OCI-LY3 (cell line): ENCODE results near the gene MON2.

ENCODE experiments used
- H2AFZ ChIP-seq: fragments of 200-600, 300-600 bp; shearing (Covaris generic); 2 replicates; pipeline ENCODE4 v1.6.0; 2014; ENCODE audit warnings: antibody characterized with exemption, low read depth, low read length
- H3K27ac ChIP-seq: fragments of 200-600, 300-600 bp; sonication (generic); 2 replicates; pipeline ENCODE4 v1.5.1; 2014; ENCODE audit warnings: mild to moderate bottlenecking, low read length, moderate library complexity, mixed read lengths
- H3K27me3 ChIP-seq: fragments of 200-600, 300-600 bp; sonication (generic); 2 replicates; pipeline ENCODE4 v1.6.1; 2014; ENCODE audit warnings: low read depth, low read length, mixed read lengths
- H3K36me3 ChIP-seq: fragments of 200-600, 300-600 bp; sonication (generic); replicated peaks from 2 replicates; pipeline ENCODE3; 2014; ENCODE audit warnings: low read depth, low read length, mixed read lengths
- H3K4me1 ChIP-seq: fragments of 300-600, 200-600 bp; sonication (generic); 2 replicates; pipeline ENCODE4 v1.6.1; 2014; ENCODE audit warnings: low read length, mixed read lengths
- H3K4me2 ChIP-seq: fragments of 200-600, 300-600 bp; sonication (generic); 2 replicates; pipeline ENCODE4 v1.6.1; 2014; ENCODE audit warnings: low read length, mixed read lengths
- H3K4me3 ChIP-seq: fragments of 300-600, 200-600 bp; sonication (generic); 2 replicates; pipeline ENCODE4 v1.5.1; 2014; ENCODE audit warnings: antibody characterized with exemption, mild to moderate bottlenecking, low read length, moderate library complexity
- H3K79me2 ChIP-seq: fragments of 300-600, 200-600 bp; shearing (Covaris generic); 2 replicates; pipeline ENCODE4 v1.6.1; 2014; ENCODE audit warnings: mild to moderate bottlenecking, low read length, mixed read lengths
- H3K9ac ChIP-seq: fragments of 300-600, 200-600 bp; shearing (Covaris generic); 2 replicates; pipeline ENCODE4 v1.6.0; 2014; ENCODE audit warnings: mild to moderate bottlenecking, low read length, moderate library complexity
- H3K9me3 ChIP-seq: fragments of 200-600, 300-600 bp; shearing (Covaris generic); 2 replicates; pipeline ENCODE4 v1.6.1; 2014; ENCODE audit warnings: low read length, mixed read lengths; ENCODE audit not compliant: insufficient read depth
- H4K20me1 ChIP-seq: fragments of 200-600, 300-600 bp; sonication (generic); 2 replicates; pipeline ENCODE4 v1.6.1; 2016; ENCODE audit warnings: low read length, mixed read lengths; ENCODE audit not compliant: insufficient read depth
- EZH2phosphoT487 ChIP-seq: fragments of 200-600 bp; shearing (Covaris generic); IDR thresholded peaks from 2 replicates; pipeline ENCODE4 v1.6.1; 2018; ENCODE audit warnings: antibody characterized with exemption, mixed run types, low read depth
- TF ChIP-seq, protein P1 (sequence below): fragments of 200-600, 300-600 bp; sonication (generic); IDR thresholded peaks from 2 replicates; pipeline ENCODE4 v1.5.1; 2014; ENCODE audit warnings: antibody characterized with exemption, low read length, low read depth

The MON2 gene

DNA sequence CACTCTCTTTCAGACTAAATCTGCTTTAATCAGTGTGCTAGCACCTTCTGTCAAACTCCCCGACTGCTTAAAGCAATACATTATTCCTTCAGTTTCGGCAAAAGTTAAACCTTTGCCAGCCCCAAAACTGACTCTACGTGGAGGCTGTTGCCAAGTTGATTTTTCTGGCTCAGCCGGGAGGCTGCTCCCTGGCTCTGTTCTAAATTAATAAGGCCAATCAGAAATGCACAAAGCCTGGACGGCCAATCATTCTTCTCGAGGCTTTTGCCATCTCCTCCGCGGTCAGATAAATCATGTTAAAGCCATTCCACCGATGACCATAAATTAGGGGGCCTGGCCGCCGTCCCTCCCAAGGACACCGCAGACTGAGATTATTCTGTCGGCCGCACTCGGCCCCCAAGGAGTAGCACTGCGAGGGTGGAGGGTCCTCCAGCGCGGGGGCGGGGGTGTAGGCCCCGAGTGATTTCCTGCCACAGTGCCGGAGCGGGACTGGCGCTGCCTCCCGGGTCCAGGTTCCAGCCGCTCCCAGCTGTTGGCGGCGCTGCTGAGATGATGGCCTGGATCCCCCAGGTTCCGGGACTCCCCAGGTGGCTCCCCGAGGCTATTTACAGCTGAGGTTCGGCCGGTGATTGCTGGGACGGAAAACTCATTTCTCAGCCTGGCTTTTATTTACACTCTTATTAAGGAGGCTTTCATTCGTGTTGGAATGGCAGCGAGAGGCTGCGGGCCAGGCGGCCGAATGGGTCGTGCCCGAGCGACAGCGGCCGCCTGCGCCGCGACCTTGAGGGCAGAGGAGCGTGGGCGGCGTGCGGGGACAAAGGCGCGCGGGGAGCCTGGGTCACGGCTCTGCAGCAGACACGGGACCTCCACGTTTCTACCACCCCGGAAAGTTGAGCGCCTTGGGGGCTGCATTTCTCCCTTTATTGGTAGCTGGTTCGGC is 165.1 kb downstream of the MON2 start:
- Histone ChIP-seq H3K9me3 (no peaks in the 10 kb centered on the region), H3K4me3 (peak overlapping the region; percentile 82), H3K4me2 (peak overlapping the region; percentile 91), H3K9ac (peak overlapping the region; percentile 56), H3K4me1 (peaks cover 12% of the 10 kb centered on the region), H4K20me1 (no peaks in the 10 kb centered on the region), H3K27ac (no peak overlapping the region), H3K27me3 (peaks cover 22% of the 10 kb centered on the region), H3K36me3 (no peaks in the 10 kb centered on the region), H2AFZ (peak overlapping the region; percentile 79), H3K79me2 (no peaks in the 10 kb centered on the region)
- TF ChIP-seq, protein P1, sequence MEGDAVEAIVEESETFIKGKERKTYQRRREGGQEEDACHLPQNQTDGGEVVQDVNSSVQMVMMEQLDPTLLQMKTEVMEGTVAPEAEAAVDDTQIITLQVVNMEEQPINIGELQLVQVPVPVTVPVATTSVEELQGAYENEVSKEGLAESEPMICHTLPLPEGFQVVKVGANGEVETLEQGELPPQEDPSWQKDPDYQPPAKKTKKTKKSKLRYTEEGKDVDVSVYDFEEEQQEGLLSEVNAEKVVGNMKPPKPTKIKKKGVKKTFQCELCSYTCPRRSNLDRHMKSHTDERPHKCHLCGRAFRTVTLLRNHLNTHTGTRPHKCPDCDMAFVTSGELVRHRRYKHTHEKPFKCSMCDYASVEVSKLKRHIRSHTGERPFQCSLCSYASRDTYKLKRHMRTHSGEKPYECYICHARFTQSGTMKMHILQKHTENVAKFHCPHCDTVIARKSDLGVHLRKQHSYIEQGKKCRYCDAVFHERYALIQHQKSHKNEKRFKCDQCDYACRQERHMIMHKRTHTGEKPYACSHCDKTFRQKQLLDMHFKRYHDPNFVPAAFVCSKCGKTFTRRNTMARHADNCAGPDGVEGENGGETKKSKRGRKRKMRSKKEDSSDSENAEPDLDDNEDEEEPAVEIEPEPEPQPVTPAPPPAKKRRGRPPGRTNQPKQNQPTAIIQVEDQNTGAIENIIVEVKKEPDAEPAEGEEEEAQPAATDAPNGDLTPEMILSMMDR: peak; percentile 56
- TF ChIP-seq EZH2phosphoT487: no peak

DNA sequence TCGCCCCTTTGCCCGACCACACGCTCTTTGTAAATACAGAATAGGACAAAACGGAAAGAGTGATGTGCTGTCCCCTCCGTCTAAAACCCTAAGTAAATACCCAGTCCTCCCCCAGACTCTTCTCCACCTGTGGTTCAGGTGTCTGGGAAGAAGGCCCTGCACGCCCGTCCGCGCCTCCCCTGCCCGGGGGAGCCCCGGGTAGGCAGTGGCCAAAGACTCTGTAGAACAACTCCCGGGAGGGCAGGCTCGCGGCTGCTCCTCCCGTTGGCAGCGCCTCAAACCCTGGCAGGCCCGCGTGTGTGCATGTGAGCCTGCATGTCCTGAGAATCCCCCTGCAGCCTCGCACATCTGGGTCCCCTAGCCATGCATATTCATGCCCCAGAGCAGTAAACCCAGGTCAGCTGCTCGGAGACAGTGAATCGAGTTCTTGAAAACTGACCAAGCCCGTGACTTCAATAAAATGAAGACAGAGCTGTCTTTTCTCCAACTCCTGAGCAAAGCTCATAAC is 165.8 kb downstream of the MON2 start:
- no peak for TF ChIP-seq EZH2phosphoT487
- TF ChIP-seq, protein P1: no peak
- peak overlapping the region; percentile 56 for H3K9ac ChIP-seq
- H3K36me3 ChIP-seq: no peaks in the 10 kb centered on the region
- no peaks in the 10 kb centered on the region for H3K9me3 ChIP-seq
- peak overlapping the region; percentile 82 for H3K4me3 ChIP-seq
- peaks cover 22% of the 10 kb centered on the region for H3K27me3 ChIP-seq
- peak overlapping the region; percentile 91 for H3K4me2 ChIP-seq
- H2AFZ ChIP-seq: peak overlapping the region; percentile 79
- H3K27ac ChIP-seq: no peak overlapping the region
- H3K79me2 ChIP-seq: no peaks in the 10 kb centered on the region
- no peaks in the 10 kb centered on the region for H4K20me1 ChIP-seq
- peaks cover 12% of the 10 kb centered on the region for H3K4me1 ChIP-seq

DNA sequence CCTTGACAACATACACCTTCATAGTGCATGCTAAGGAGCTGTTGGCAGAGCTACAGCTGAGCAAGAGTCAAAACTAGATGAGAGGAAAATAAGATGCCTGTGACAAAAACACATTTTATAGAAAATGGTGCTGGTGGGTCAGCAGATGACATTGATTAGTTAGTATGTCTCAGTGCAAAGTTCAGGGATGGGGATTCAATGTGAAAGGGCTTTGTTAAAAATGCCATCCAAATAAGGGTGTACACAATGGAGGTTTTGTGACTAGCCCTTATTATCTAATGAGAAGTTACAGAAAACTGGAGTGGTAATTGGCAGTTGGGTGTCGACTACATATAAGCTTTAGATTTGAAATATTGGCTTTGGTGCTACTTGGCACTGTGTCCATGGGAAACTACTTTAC is 169.0 kb downstream of the MON2 start:
- no peak for TF ChIP-seq EZH2phosphoT487
- TF ChIP-seq, protein P1: no peak
- no peak overlapping the region for H3K27ac ChIP-seq

DNA sequence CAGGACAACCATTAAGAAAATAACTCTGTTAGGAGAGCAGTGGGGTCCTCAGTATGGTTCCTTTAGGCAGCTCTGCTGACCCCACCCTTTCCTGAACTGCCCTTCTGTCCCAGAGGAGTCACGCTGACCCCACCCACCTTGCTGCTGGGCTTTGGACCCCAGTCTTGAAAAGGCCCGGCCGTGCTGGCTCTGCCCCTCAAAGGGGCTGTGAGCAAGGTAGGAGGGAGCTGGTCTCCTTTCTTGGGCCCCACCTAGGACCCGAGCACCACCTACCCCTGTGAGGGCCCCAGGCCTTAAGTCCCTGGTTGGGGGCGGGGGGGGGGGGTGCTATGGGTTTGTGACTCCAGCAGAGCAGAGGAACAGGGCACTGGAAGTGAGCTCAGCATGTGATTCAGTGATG is 171.1 kb downstream of the MON2 start:
- Histone ChIP-seq H3K36me3 (no peaks in the 10 kb centered on the region), H2AFZ (no peak overlapping the region), H3K79me2 (no peaks in the 10 kb centered on the region), H3K27me3 (0 out of 2 replicates have a peak, but pooled peaks cover 5% of the 10 kb centered on the region), H4K20me1 (no peaks in the 10 kb centered on the region), H3K4me2 (no peak overlapping the region), H3K4me1 (peaks cover 29% of the 10 kb centered on the region), H3K4me3 (no peak overlapping the region), H3K9me3 (no peaks in the 10 kb centered on the region), H3K9ac (no peak overlapping the region), H3K27ac (no peak overlapping the region)
- TF ChIP-seq, protein P1: no peak
- TF ChIP-seq EZH2phosphoT487: no peak

More for the DNA sequence above, 169.0 kb downstream of the MON2 start:
- H3K9ac ChIP-seq: no peak overlapping the region
- no peaks in the 10 kb centered on the region for H3K9me3 ChIP-seq
- no peaks in the 10 kb centered on the region for H3K79me2 ChIP-seq
- no peak overlapping the region for H3K4me3 ChIP-seq
- H3K4me2 ChIP-seq: no peak overlapping the region
- peaks cover 16% of the 10 kb centered on the region for H3K4me1 ChIP-seq
- H3K36me3 ChIP-seq: no peaks in the 10 kb centered on the region
- H3K27me3 ChIP-seq: peaks cover 16% of the 10 kb centered on the region
- no peaks in the 10 kb centered on the region for H4K20me1 ChIP-seq
- H2AFZ ChIP-seq: no peak overlapping the region
